ENCODE results near the gene RPS4Y1.
A peak's percentile ranks its signal among the peaks of the same experiment; 100 is the strongest.
"Not testable (repeated sequence)": the region's sequence is repeated elsewhere in the genome, so short reads cannot be mapped to it uniquely, and the experiment has no call there.

Gene RPS4Y1

GRCh38 chrY:2841471-2841893 lies at the start of gene RPS4Y1:
Gene RPS4Y1 (plus strand): TSS chrY:2841602. CDS start chrY:2841625, 23 bp downstream.
- FAIRE-seq, result peak; percentile 89

- no peak for FAIRE-seq
These were observed 44.4 kb upstream of the RPS4Y1 start for GRCh38 chrY:2796977-2797523.

- FAIRE-seq, result no peak
These were observed 43.4 kb upstream of the RPS4Y1 start for GRCh38 chrY:2797991-2798390.

GRCh38 chrY:2800246-2800645 lies 41.2 kb upstream of the RPS4Y1 start:
- peak; percentile 69 for FAIRE-seq

- not testable (repeated sequence) for FAIRE-seq
These were observed 24.1 kb upstream of the RPS4Y1 start for GRCh38 chrY:2817146-2817896.

- FAIRE-seq, result no peak
These were observed 16.9 kb upstream of the RPS4Y1 start for GRCh38 chrY:2824471-2824870.

GRCh38 chrY:2828497-2828896 lies 12.9 kb upstream of the RPS4Y1 start:
- no peak for FAIRE-seq

GRCh38 chrY:2835230-2835629 lies 6.2 kb upstream of the RPS4Y1 start:
- no peak for FAIRE-seq

- no peak for FAIRE-seq
These were observed 4.3 kb upstream of the RPS4Y1 start for GRCh38 chrY:2837078-2837477.

GRCh38 chrY:2837932-2838331 lies 3.5 kb upstream of the RPS4Y1 start:
- no peak for FAIRE-seq

- no peak for FAIRE-seq
These were observed 5.4 kb downstream of the RPS4Y1 start for GRCh38 chrY:2846791-2847190.

- FAIRE-seq, result no peak
These were observed 7.0 kb downstream of the RPS4Y1 start for GRCh38 chrY:2848384-2848783.

GRCh38 chrY:2849368-2849767 lies 8.0 kb downstream of the RPS4Y1 start:
- no peak for FAIRE-seq

GRCh38 chrY:2854145-2854774 lies 12.9 kb downstream of the RPS4Y1 start:
- no peak for FAIRE-seq

- no peak for FAIRE-seq
These were observed 15.7 kb downstream of the RPS4Y1 start for GRCh38 chrY:2857068-2857467.

- no peak for FAIRE-seq
These were observed 16.3 kb downstream of the RPS4Y1 start for GRCh38 chrY:2857686-2858085.

- FAIRE-seq, result no peak
These were observed 18.4 kb downstream of the RPS4Y1 start for GRCh38 chrY:2859782-2860181.

- no peak for FAIRE-seq
These were observed 19.1 kb downstream of the RPS4Y1 start for GRCh38 chrY:2860511-2860910.

- no peak for FAIRE-seq
These were observed 25.2 kb downstream of the RPS4Y1 start for GRCh38 chrY:2866581-2866980.

GRCh38 chrY:2867469-2867868 lies 26.1 kb downstream of the RPS4Y1 start:
- no peak for FAIRE-seq

- no peak for FAIRE-seq
These were observed 26.7 kb downstream of the RPS4Y1 start for GRCh38 chrY:2868035-2868607.

GRCh38 chrY:2872234-2872633 lies 30.8 kb downstream of the RPS4Y1 start:
- not testable (repeated sequence) for FAIRE-seq

- no peak for FAIRE-seq
These were observed 32.8 kb downstream of the RPS4Y1 start for GRCh38 chrY:2874211-2874610.

GRCh38 chrY:2883561-2883960 lies 42.2 kb downstream of the RPS4Y1 start:
- no peak for FAIRE-seq

All from G401.6 (cell line).